GM23248 (cell line): Measurements from ENCODE around the gene CRYBG2.

ENCODE experiments used
- EZH2 ChIP-seq: fragments of 200-600 bp; sonication (generic); IDR thresholded peaks from 2 replicates; pipeline ENCODE4 v1.6.1; 2018; ENCODE audit warnings: antibody characterized with exemption, mild to moderate bottlenecking; ENCODE audit not compliant: insufficient read depth, poor library complexity, severe bottlenecking
- EZH2phosphoT487 ChIP-seq: fragments of 200-600 bp; sonication (generic); IDR thresholded peaks from 2 replicates; pipeline ENCODE4 v1.6.1; 2018; ENCODE audit warnings: antibody characterized with exemption, moderate library complexity, mild to moderate bottlenecking, low read depth; ENCODE audit not compliant: insufficient read depth

GRCh38 chr1:26317612-26318337, 36.2 kb downstream of the CRYBG2 start, which contains the start of gene CD52:
- TF ChIP-seq EZH2phosphoT487, result no peak
- TF ChIP-seq EZH2, result no peak
